ENCODE data around the gene SPTB.

Gene SPTB

DNA sequence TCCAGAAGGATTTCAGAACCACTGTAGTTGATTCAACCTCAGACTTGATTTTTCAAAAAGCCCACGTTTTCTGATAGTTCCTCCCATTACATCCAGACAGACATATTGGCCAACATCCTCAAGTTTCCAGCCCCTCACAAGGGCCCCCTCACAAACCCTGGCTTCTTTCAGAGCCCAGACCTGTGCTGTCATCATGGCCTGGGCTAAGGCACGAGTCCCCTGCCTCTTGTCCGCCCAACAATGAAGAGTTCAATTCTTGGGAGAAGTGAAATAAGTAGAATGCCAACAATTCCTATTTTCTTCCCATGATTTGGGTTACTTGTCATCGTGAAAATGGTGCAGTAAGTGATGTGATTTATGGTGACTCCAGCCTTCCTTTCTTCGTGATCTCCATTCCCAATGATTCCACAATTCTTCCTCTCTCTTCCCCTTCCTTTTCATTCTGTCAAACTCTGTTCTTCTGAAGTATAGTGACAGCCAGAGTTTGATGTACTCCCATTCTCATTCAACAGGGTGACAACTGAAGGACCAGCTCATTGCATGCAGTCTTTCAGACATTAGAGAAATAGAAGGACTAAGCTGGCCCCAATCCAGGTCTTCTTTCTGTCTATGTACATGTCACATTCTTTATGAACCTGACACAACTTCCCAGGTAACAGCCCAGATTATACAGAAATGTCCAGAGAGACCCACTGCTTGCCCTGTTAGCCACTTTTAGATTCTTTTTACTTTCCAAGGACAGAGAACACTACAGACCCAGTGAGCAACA is 29.2 kb downstream of the SPTB start:
- no peak for DNase-seq (ENCODE audit: low read depth, low spot score)

DNA sequence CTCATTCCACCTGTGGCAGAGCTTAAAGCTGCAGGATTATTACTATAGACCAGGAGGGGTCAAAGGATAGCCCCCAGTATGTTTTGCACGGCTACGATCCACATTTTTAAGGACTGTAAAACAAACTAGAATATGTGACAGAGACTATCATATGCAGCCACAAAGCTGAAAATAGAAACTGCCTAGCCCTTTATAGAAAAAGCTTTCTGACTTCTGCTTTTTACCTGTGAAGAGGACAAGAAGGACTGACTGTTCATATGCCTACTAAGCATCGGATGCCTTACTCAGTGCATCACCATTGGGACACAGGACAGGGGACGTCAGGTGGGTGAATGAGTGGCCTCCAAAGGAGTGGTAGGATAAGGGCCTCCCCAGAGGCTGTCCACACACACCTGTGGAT is 29.8 kb downstream of the SPTB start:
- DNase-seq (ENCODE audit: low read depth, low spot score) = no peak

- DNase-seq (ENCODE audit: low read depth, low spot score) = no peak
Observed at GRCh38 chr14:64848239-64848638, 31.5 kb downstream of the SPTB start.

GRCh38 chr14:64846319-64846718 is 33.4 kb downstream of the SPTB start:
- DNase-seq (ENCODE audit: low read depth, low spot score) = no peak

GRCh38 chr14:64845878-64846277 is 33.8 kb downstream of the SPTB start:
- no peak for DNase-seq (ENCODE audit: low read depth, low spot score)

DNA sequence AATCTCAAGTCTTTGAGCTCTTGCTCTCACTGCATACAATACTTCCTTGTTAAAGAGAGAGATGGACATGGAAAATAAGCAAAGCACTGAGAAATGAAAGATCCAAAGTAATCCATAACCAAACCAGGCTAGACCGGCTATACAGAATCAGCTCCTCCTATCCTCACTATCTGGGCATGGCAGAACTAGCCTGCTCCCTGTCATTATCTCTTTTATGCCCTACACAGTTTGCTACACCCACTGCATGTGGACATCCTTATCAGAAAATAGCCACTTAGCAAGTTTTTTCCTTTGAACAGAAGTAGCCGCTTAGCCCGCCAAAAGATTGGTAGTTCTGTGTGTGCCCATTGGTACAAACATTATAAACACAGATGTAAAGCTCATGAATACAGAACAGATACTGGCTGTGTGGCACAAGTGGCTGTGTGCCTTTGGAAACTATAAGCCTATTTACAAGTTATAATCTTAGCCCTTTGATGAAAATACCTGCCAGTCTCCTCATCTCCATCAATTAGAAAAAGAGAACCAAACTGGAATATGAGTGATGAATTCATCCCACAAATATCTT is 34.7 kb downstream of the SPTB start:
- DNase-seq (ENCODE audit: low read depth, low spot score) = no peak

DNA sequence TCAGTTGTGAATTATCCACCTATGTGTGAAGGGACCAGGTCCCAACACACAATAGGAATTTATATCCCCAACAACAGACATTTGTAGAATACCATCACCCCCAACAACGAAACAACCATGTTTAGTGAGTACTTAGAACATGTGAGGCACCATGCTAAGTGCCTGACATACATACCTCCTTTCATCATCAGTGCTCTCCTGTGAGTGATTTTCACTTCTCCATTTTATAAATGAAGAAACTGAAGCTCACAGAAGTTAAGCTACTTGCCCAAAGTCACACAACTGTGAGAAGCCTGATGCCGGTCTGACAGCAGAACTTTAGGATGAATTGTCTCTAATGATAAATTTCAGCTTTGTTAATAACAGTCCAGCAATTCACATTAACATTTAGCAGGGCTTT is 35.4 kb downstream of the SPTB start:
- no peak for DNase-seq (ENCODE audit: low read depth, low spot score)

DNA sequence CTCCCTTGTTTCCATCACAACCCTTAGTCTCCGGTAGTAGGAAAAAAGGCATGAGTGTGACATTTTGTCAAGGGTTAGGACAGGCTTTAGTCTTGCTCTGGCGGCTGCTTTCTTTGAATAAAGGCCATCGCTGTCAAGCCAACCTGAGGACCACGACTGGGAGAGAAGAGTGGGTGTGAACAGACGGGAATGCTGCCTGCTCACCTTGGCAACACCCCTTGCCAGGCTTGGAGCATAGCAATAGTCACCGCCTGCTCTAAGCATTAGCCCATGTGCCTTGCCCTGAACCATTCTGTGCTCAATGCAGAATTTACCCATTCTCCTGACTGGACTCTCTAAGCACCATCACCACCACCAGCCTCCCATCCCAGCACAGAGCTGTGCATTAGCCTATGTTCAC is 36.2 kb downstream of the SPTB start:
- DNase-seq (ENCODE audit: low read depth, low spot score) = no peak

DNA sequence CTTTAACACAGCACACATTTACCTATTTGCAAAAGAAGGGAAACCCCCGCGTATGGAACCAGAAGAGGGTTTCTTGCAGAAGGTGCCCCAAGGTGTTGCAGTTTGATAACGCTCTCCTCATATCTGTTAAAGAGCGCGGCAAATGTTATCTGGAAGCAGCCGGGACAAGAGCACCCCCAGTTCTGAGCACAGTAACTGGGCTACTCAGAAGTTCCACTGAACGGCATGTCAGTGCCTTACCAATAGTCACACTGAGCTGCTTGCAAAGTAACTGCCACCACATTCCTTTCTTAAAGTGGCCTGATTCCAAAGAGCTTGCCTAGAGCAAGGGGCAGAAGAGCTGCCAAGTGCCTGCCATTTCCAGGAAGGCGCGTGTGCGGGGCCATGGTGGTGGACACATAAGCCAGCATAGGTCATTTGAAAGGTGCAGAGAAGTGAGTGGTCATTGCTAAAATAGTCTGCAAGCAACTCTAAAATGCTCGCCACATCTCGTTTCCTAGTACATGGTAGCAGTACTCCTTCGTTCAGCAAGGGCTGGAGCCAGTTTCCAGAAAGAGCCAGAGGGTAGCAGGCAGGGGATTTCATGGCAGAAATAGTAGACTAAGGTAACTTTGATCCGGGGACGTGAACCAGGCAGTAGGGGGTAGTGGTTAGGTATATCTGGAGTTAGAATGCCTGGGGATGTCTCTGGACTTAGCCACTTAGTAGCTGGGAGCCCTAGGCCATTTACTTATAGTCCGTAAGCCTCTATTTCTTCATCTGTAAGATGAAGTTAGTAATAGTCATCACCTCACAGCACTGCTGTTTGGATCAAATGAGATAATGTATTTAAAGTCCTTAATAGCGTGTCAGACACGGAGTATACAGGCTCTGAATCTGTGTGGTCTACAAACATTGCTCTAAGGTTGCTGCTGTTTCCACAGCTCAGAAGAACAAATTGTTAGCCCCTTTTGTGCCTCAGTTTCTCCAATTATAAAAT is 37.6 kb downstream of the SPTB start:
- DNase-seq (ENCODE audit: low read depth, low spot score) = no peak

DNA sequence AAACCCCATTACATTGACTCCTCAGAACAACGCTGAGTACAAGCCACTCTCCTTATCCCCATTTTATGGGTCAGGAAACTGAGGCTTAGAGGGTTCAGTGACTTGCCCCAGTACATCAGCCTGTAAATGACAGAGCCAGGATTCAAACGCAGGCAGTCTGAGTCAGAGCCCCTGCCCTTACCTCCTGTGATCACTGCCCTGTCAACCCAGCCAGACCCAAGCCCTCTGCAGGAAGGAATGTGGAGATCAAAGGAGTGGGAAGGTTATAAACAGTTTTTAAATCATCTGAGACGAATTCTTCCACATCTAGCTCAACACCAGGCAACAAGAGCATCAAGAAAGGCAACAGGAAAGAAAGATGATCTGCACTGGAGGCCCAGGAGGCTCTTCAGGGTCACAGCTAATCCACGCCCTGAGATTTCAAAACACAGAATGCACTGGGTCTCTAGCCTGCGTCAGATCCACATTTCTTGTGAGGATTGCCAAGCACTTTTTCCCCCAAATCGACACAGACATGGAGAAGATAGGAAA is 38.5 kb downstream of the SPTB start:
- no peak for DNase-seq (ENCODE audit: low read depth, low spot score)

DNA sequence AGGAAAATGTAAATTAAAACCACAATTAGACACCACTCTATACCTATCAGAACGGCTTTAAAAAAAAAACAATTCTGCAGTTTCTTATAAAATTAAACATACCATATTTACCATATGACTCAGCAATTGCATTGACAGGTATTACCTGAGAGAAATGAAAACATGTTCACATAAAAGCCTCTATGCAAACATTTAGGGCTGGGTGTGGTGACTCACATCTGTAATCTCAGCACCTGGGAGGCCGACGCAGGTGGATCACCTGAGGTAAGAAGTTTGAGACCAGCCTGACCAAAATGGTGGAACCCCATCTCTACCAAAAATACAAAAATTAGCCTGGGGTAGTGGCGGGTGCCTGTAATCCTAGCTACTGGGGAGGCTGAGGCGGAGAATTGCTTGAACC is 41.1 kb downstream of the SPTB start:
- DNase-seq (ENCODE audit: low read depth, low spot score) = no peak

- DNase-seq (ENCODE audit: low read depth, low spot score) = no peak
Observed at GRCh38 chr14:64835431-64835830, 44.3 kb downstream of the SPTB start.

- DNase-seq (ENCODE audit: low read depth, low spot score) = no peak
Observed at GRCh38 chr14:64834965-64835364, 44.7 kb downstream of the SPTB start.

- no peak for DNase-seq (ENCODE audit: low read depth, low spot score)
Observed at GRCh38 chr14:64831419-64831818, 48.3 kb downstream of the SPTB start.

DNA sequence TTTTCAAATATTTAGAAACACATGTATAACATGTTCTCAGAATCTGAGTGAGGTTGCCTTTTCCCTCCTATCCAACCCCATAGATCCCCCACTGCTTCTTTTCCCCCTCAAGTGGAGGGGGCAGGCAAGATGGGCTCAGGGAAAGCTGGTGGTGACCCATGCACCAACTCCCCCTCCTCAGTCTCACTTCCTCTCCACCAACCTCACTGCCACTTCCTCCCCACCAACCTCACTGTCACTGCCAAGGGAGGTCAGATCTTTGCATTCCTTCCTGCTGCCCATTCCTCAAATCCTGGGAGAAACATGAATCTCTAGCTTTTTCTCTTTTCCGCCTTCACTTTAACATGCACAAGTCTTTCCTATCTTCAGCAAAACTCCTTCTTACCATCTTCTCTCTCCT is 48.7 kb downstream of the SPTB start:
- no peak for DNase-seq (ENCODE audit: low read depth, low spot score)

- no peak for DNase-seq (ENCODE audit: low read depth, low spot score)
Observed at GRCh38 chr14:64828071-64828470, 51.6 kb downstream of the SPTB start.

- DNase-seq (ENCODE audit: low read depth, low spot score) = no peak
Observed at GRCh38 chr14:64826845-64827244, 52.9 kb downstream of the SPTB start.

DNA sequence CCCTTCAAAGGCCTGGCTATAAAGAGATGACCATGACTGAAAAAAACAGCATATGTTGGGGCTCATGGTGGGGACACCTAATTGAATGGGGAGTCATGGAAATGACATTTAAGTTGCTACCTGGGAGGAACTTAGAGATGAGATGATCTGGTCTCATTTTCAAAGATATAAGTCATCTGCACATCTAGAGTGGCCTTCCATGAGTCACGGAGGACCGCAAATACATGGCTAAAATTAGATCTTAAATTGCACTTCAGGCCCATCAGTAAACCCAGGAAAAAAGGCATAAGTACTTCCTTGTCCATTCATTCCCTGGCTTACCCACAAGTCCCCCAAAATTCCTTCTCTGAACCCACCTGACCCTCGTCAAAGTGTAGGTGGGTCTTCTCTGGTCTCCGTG is 53.4 kb downstream of the SPTB start:
- DNase-seq (ENCODE audit: low read depth, low spot score) = no peak

- no peak for DNase-seq (ENCODE audit: low read depth, low spot score)
Observed at GRCh38 chr14:64825509-64825908, 54.2 kb downstream of the SPTB start.

- no peak for DNase-seq (ENCODE audit: low read depth, low spot score)
Observed at GRCh38 chr14:64825006-64825405, 54.7 kb downstream of the SPTB start.

GRCh38 chr14:64824471-64824870 is 55.2 kb downstream of the SPTB start:
- DNase-seq (ENCODE audit: low read depth, low spot score) = no peak

DNA sequence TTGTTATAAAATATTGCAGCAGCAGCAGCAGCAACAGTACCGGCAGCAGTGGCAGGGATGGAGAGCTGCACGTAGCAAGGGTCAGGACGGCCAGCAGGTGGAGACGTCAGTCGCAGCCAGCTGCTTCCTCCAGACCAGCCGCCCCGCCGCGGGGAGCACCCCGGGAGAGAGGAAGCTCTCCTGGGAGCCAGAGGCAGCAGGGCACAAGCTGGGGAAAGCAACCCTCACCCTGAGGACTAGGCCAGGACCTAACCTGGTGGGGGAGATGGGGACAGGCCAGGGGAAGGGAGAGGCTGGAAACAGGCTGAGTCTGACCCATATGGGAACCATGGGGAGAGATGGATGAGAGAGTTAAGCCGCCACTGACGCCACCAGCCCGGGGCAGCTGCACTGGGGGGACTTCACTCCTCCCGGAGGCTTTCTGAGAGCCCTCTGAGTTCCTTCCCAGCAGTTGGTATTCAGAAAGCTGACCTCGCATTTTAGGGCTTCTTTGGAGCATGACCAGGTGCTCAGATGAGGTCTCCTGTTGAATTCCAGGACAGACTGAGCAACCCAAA is 56.3 kb downstream of the SPTB start:
- peak; percentile 34 for DNase-seq (ENCODE audit: low read depth, low spot score)
